AG04449 (cell line): Measurements from ENCODE around the gene PRKAG2.
A peak's percentile ranks its signal among the peaks of the same experiment; 100 is the strongest.

Source experiments
- CTCF ChIA-PET: fragments of 350-600 bp; formaldehyde crosslinking; extraction: SDS; loops from one replicate; lab custom pipeline; 2021; ENCODE audit warnings: antibody characterized with exemption; lab: Yijun Ruan, JAX
- POLR2A ChIA-PET: fragments of 400-600, 350-600 bp; formaldehyde crosslinking; extraction: SDS; loops from one replicate; lab custom pipeline; 2020; ENCODE audit warnings: antibody characterized with exemption, inconsistent platforms; lab: Yijun Ruan, JAX
- DNase-seq: peaks from one replicate; pipeline ENCODE4 v3.0.0-alpha.2; 2010; ENCODE audit warnings: low read depth, low spot score
- H3K4me3 ChIP-seq: 2 replicates; pipeline ENCODE4 v1.5.1; 2011; ENCODE audit warnings: low read depth, mild to moderate bottlenecking, control low read depth, low read length
- CTCF ChIP-seq: IDR thresholded peaks from one replicate; pipeline ENCODE4 v1.5.1; 2011; ENCODE audit warnings: mild to moderate bottlenecking, moderate library complexity, low read length, control low read depth, inconsistent platforms; ENCODE audit not compliant: insufficient read depth; ENCODE audit errors: missing control alignments

Gene PRKAG2

DNA sequence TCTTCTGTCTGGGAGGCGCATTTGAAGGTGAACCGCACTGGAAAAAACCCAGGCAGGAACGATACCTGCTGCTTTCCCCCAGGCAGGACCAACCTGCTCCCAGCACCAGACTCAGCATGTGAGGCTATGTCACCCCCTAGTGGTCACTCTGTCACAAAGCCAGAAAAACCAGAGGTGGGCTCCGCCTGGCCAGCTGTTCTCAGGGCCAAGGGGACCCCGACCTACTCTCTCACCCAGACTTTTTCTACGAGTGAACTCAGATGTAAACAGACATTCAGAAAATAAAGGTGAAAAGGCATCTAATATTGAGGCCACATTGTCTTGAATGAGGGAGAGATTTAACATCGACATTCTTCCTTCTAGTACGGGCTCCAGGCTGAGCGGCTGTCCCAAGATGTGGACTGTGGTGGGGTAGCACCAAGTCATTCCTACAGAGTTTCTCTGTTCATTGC is 117.3 kb downstream of the PRKAG2 start:
- DNase-seq, result no peak
- CTCF ChIA-PET, result interaction anchor here (0.6 to 12.2 kb wide), 63 partner anchors 10 to 482 kb away, joined by 3 to 270 read pairs (median 5); no protein-coding TSS in a partner anchor
- peak; percentile 86 for TF ChIP-seq CTCF
- no peak overlapping the region for H3K4me3 ChIP-seq
- POLR2A ChIA-PET, result no interaction called here

DNA sequence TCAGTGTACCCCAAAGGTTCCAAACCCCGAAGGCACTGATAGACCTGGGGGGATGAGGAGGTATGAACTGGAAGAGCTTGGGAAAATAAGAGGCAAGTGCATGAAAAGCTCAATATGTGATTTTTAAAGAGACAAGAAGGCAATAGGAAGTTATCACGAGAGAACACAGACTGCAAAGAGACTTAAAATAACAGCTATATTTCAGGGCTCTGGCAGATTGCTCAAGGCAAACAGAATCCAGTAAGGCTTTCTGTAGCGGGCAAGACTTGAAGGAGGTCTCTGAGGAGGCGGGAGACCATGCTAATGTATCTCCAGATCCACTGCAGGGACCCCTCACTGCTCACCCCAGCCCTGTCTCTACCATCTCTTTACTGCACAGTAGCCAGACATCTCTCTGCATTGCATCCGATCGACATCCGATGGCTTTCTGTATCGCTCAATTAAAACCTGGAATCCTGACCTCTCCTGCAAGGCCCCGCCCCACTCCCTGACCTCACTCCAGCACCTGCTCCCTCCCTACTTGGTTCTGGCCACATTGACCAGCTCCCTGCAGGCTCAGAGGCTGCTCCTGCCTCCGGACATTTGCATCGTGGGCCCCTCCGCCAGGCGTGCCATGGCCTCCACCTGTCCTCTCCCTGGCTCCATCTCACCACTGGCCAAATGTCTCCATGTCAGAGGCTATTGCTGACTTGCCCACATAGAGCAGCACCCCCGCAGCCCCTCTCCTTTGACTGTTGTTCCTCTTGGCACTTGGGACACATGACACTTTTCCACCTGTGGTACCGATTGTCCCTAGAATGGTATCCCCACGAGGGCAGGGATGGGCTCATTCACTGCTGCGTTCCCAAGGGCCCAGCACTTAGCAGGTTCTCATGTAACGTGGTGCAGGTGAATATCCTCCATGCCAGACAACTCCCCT is 118.0 kb downstream of the PRKAG2 start:
- POLR2A ChIA-PET, result no interaction called here
- no peak overlapping the region for H3K4me3 ChIP-seq
- DNase-seq, result no peak
- no peak for TF ChIP-seq CTCF
- CTCF ChIA-PET, result interaction anchor here (0.6 to 12.2 kb wide), 64 partner anchors 11 to 481 kb away, joined by 3 to 270 read pairs (median 4); no protein-coding TSS in a partner anchor

DNA sequence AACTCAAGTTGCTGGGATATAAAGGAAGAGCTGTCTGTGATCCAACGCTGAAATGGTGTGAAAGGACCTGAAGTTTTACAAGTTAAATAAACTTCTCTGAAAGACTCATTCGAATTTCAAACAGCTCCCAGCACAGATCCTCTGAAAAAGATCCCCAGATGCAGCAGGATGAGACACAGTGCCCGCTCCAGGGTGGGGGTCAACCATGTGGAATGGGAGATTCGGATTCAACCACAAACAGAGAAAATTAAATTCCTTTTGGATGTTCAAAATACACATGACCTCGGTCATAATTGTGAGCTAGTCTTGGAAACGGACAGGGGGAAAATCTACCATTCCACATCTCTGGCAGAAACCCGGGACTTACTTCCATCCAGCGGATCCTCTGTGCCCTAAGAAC is 119.6 kb downstream of the PRKAG2 start:
- CTCF ChIA-PET, result interaction anchor here (0.7 to 12.2 kb wide), 21 partner anchors 10 to 447 kb away, joined by 3 to 270 read pairs (median 6); no protein-coding TSS in a partner anchor
- no peak overlapping the region for H3K4me3 ChIP-seq
- no peak for DNase-seq
- no peak for TF ChIP-seq CTCF
- POLR2A ChIA-PET, result interaction anchor here (0.8 kb wide), 1 partner anchor 11 kb away, joined by 3 read pairs; no protein-coding TSS in a partner anchor

DNA sequence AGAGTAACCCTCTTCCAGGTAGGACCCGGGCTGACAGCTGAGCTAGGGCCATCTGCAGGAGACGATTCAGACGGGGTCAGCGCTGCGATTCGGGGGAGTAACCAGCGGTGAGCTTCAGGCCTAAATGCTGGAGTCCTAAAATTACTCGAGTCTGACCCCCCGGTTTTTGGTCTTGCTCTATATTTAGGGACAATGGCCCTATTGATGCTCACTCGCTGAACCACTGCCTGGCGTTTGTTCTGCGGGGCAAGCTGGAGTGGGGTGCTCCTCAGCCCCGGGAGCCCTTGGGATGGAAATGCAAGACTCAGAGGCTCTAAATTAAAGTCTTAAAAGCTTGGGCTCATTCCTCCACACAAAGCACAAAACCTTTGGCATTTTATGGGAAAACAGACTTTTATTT is 120.0 kb downstream of the PRKAG2 start:
- no peak for DNase-seq
- H3K4me3 ChIP-seq, result no peak overlapping the region
- POLR2A ChIA-PET, result interaction anchor here (0.8 kb wide), 1 partner anchor 11 kb away, joined by 3 read pairs; no protein-coding TSS in a partner anchor
- TF ChIP-seq CTCF, result no peak
- CTCF ChIA-PET, result interaction anchor here (0.7 to 12.2 kb wide), 21 partner anchors 11 to 447 kb away, joined by 3 to 270 read pairs (median 6); no protein-coding TSS in a partner anchor

DNA sequence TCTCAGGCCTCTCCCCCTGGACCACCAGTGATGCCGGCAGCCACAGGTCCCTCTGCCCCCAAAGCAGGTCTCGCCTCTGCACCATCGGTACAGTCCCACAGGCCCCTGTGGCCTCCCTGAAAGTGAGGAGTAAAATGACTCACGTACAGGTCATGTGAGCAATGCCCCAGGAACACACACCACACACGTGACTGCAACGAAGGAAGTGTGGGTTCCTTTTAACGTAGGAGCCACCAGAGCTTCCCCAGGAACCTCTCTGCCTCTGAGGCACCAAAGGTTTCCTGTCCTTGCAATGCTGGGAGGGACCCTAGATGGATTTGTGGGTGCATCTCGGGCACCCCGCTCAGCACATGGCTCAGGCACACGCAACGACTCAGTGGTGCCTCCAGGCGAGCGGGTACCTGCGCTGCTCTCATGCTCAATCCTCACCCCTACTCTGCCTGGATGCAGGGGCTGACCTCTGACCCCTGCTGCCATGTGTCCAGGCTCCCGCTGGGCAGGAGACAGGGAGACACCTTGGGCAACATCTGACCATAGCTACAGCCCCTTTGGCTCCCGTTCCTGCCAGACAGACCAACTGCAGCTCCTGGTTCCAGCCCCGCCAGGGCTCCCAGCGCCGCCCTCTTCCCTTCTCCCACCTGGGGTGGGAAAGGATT is 120.7 kb downstream of the PRKAG2 start:
- no peak for TF ChIP-seq CTCF
- CTCF ChIA-PET, result interaction anchor here (0.6 to 12.2 kb wide), 17 partner anchors 11 to 445 kb away, joined by 3 to 270 read pairs (median 5); no protein-coding TSS in a partner anchor
- H3K4me3 ChIP-seq, result no peak overlapping the region
- POLR2A ChIA-PET, result no interaction called here
- DNase-seq, result no peak
